Measurements from ENCODE around the gene THUMPD1.

DNA sequence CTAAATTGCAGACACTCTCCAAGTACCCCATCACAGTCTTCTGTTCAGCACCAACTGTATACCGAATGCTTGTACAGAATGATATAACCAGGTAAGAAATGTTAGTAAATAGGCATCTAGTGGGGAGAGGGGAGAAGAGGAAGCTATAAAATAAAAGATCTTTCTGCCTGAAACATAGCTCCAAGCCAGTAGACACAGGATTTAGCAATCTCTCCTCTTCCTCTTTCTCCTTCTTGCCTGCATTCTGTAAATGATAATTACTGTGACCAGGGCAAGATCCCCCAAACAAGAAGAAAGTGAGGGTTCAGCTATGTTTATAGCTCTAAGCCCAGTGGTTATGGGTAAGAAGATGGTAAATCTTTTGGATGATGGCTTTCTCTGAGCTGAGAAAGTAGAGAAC lies 40.1 kb upstream of the THUMPD1 start:
- TF ChIP-seq, protein P1, sequence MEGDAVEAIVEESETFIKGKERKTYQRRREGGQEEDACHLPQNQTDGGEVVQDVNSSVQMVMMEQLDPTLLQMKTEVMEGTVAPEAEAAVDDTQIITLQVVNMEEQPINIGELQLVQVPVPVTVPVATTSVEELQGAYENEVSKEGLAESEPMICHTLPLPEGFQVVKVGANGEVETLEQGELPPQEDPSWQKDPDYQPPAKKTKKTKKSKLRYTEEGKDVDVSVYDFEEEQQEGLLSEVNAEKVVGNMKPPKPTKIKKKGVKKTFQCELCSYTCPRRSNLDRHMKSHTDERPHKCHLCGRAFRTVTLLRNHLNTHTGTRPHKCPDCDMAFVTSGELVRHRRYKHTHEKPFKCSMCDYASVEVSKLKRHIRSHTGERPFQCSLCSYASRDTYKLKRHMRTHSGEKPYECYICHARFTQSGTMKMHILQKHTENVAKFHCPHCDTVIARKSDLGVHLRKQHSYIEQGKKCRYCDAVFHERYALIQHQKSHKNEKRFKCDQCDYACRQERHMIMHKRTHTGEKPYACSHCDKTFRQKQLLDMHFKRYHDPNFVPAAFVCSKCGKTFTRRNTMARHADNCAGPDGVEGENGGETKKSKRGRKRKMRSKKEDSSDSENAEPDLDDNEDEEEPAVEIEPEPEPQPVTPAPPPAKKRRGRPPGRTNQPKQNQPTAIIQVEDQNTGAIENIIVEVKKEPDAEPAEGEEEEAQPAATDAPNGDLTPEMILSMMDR (IDR thresholded peaks at IDR 0.05): no peak
- TF ChIP-seq POLR2A (IDR thresholded peaks at IDR 0.05): no peak

Measured in heart left ventricle (tissue), 13 donors.